NOMO-1 treated with dmso at 0.1 percent for 144 hours (cell line): ENCODE results near the gene KRTAP29-1.
"Not testable (repeated sequence)": the region's sequence is repeated elsewhere in the genome, so short reads cannot be mapped to it uniquely, and the experiment has no call there.

Experiments
- DNase-seq: peaks from one replicate; lab custom pipeline; 2025; ENCODE audit not compliant: unreplicated experiment; lab: John Stamatoyannopoulos, UW

KRTAP29-1 gene

DNA sequence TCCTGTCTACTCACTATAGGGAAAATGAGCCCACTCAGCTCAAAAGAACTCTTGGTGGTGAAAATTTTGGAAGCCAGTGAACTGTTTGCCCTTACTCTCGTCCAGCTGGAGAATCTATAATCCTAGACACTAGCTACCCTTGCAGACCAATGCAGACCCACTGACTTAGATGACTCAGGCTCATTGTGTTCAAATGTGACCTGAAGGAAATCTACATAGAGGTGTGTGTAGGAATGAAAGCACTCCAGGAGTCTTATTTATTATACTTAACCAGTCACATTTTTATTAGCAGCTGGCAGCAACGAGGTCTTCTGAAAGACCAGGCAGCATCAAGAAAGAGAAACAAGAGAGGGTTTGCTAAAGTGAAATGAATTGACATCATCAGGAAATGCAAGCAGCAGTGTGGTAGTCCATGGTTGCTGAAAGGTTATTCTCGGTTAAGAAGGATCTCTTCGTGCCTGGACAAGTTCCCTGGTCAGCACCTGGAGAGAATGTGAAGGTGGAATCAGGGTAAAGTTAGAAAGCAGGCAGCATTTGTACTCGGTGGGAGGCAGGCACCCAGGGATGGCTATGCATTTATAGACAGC, 1.4 kb downstream of the KRTAP29-1 start:
- DNase-seq, result no peak

DNA sequence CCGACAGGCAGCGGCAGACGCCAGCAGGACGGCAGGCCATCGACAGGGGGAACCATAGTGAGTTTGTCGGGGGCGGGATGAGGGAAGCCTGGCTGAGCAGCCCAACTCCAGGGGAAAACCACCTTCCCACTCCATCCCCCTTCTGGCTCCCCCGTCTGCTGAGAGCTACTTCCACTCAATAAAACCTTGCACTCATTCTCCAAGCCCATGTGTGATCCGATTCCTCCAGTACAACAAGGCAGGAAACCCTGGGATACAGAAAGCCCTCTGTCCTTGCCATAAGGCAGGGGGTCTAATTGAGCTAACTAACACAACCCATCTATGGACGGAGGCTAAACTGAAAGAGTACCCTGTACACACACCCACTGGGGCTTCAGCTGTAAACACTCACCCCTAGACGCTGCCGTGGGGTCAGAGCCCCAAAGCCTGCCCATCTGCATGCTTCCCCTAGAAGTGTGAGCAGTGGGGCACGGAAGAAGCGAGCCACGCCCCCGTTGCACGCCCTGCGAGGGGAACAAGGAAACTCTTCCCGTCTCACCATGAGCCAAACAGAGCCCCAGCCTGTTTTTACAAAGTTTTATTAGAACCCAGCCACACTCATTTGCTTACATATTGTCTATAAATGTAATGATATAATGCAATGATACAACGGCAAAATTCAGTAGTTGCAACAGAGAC, 4.1 kb downstream of the KRTAP29-1 start:
- no peak for DNase-seq

DNA sequence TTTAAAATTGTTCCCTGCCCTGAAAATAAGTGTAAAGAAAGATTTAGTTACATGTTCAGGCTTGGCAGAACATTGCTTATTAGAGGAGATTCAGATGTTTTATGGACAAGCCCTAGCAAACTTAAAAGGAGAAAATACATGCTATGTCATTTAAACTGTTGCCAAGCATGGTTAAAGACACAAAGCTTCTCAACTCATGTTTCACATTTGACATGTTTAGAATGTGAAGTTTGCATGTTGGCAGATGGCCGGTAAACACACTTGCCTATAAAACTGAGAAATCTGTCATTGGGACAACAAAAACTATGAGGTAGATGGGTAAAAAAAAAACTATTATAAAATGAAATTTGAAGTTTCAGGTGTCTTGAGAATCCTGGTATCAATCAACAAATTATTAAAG, 5.8 kb downstream of the KRTAP29-1 start:
- DNase-seq, result no peak

DNA sequence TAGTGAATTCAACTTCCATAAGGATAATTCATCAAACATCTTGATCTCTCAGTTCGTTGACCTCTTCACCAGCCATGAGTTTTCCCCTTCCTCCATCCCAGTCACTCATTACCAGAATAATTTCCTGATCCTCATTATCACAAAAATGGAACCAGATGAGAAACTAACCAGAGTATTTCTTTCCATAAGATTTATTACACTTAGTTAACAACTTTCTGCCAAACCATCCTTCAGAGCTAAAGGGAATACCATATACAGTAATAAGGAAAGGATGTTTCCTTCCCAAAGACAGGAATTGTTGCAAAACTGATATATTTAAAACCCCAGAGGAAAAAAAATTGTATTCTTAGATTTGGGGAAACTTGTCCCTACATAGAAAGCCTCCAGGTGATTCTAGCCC, 8.6 kb downstream of the KRTAP29-1 start:
- DNase-seq, result no peak

DNA sequence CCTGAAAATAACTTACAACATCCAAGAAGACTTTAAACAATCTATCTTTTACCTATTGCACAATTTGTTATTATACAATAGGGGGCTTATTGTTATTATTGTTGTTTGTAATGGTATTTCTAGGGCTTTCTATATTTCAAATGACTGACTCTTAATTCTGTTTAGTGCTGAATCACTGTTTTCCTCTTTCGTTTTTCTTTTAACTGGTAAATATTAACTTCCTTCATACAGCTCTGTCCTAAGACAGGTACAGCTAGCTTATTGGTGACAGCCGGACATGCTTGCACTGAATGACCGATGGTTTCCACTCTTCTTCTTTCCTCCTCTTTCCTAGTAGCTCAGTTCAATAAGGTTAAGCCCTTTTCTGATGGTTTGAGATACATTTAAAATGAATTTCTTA, 15.6 kb downstream of the KRTAP29-1 start:
- no peak for DNase-seq

DNA sequence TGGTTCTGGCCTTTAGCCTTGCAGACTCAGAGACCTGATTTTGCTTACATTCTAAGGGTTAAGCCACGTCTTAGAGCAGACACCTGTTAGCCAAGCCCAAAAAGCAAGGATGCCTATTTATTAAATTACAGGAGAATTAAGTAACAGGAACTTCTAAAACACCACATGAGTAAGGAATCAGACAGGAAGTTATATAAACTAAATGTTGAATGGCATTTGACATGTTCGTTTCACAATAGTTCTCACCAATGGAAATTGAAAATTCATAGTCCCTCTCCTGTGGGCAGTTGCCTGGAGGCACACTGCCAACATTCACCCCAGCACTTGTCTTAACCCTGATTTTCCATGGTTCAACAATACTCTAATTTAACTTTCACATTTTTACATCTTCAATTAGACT, 18.1 kb downstream of the KRTAP29-1 start:
- no peak for DNase-seq

DNA sequence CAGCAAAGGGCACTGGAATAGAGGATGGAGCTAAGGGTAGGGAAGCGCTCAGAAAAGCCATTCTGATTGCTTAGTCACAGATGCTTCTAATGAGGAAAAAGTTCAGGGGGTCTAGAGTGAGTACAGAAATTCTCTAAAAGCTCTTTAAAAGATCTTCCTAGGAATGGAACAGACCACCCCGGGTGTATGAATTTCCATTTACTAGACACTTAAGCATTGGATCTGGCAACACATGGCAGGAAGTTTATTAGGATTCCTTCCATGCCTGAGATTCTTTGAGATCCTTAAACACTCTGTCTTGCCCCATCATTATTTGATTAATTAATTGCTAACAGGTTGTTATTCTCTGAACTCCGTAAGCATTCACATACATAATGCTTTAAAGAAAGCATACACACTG, 18.6 kb downstream of the KRTAP29-1 start:
- no peak for DNase-seq

DNA sequence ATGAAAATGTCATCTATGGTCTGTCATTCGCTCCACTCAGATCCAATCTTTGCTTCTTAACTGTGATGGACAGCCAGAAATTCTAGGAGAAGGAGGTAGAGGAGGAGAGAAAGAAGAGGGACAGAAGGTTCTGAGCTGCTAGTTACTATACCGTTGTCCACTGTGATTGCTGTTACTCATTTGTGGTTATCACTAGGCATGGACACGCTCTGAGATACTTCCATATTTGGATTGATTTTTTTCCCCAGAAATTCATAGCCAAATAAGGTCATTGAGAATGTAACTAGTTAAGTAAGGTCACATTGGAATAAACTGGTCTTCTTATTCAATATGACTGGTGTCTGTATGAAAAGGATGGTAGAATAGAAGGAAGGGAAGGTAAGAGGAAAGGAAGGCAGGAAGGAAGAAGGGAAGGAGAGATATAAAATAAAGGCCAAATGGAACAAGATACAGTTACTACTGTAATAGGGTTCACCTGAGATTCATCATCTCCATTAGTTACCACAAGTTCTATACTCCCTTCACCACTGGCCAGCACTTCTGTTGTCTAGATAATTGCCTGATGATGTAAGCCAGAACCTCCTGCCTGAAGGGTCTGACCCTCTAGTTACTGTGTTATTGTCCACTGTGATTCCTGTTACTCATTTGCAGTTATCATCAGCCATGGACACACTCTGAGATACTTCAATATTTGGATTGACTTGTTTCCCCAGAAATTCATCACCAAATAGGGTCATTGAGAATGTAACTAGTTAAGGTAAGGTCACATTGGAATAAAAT, 24.3 kb downstream of the KRTAP29-1 start:
- DNase-seq, result no peak

DNA sequence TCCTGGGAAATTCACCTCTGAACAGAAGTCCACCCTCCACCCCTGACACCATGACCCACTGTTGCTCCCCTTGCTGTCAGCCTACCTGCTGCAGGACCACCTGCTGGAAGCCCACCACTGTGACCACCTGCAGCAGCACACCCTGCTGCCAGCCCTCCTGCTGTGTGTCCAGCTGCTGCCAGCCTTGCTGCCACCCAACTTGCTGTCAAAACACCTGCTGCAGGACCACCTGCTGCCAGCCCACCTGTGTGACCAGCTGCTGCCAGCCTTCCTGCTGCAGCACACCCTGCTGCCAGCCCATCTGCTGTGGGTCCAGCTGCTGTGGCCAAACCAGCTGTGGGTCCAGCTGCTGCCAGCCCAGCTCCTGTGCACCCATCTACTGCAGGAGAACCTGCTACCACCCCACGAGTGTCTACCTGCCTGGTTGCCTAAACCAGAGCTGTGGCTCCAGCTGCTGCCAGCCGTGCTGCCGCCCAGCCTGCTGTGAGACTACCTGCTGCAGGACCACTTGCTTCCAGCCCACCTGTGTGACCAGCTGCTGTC, 26.9 kb downstream of the KRTAP29-1 start, which contains the start of gene KRTAP9-7:
KRTAP9-7 (plus strand) TSS at position 51 of the 543 bp plus-strand sequence; CDS start at position 51, 0 bp downstream.
- DNase-seq, result not testable (repeated sequence)

DNA sequence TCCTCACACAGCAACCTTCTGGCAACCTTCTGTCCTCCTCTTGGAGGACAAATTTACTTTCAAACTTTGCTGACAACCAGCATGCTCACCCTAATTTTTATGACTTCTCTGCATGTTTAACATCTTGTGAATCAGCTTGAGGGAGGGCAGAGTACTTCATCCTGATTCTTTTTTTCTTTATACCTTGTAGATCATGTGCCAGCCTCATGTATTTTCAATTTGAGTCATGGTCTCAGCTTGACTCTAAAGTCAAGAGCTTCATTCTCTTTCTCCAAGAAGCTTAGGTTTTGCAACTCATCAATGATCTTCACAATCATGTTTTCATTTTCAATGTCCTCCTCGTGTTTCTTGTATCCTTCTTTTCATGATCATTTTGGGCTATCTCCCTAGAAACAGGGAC, 30.8 kb downstream of the KRTAP29-1 start:
- DNase-seq, result no peak

DNA sequence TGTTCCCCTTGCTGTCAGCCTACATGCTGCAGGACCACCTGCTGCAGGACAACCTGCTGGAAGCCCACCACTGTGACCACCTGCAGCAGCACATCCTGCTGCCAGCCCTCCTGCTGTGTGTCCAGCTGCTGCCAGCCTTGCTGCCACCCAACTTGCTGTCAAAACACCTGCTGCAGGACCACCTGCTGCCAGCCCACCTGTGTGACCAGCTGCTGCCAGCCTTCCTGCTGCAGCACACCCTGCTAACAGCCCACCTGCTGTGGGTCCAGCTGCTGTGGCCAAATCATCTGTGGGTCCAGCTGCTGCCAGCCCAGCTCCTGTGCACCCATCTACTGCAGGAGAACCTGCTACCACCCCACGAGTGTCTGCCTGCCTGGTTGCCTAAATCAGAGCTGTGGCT, 31.3 kb downstream of the KRTAP29-1 start:
- not testable (repeated sequence) for DNase-seq

DNA sequence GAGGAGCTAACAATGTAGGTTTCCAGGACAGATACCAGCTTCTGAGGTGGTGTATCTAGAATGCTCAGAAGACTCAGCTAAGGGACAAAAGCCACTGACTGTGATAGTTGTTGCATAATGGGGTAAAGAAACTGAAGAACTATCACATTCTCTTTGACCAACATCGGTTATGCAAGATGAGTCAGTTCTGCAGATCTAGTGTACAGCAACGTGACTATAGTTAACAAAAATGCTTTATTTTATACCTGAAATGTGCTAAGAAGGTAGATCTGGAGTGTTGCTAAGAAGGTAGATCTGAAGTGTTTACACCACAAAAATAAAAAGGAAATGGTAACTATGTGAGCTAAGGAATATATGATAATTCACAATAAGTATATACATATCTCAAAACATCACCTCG, 34.9 kb downstream of the KRTAP29-1 start:
- DNase-seq, result peak; percentile 1

DNA sequence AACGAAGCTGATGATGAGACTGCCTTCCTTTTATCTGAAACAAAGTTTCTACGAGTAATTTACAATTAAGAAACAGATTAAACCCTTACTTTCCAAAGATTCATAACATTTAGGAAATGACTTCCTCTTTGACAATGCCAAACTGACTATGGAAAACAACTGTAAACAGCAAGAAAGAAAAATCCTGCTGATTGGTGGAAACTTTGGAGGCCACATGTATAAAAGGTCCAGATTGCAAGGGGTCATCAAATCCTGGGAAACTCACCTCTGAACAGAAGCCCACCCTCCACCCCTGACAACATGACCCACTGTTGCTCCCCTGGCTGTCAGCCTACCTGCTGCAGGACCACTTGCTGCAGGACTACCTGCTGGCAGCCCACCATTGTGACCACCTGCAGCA, 37.6 kb downstream of the KRTAP29-1 start, which contains the start of gene KRTAP9-6:
KRTAP9-6 (plus strand) TSS at position 301 of the 400 bp plus-strand sequence; CDS start at position 301, 0 bp downstream.
- no peak for DNase-seq

DNA sequence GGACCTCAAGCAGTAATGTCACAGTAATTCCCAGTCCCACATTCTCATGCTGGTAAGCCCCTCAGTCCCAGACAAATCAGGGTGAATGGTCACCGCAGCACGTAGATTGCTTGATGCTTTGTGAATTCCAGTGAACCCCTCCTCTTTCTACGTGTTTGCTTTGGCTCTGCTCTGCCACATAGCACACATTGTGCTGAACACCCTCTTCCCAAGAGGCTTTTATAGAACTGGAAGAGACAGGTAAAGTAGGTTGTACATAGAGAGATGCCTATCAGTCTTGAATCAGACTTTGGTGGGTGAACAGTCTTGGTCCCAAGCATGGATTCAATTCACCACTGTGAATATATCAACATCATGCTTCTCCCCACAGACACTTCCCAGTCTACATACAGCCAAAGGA, 38.1 kb downstream of the KRTAP29-1 start:
- DNase-seq, result no peak

DNA sequence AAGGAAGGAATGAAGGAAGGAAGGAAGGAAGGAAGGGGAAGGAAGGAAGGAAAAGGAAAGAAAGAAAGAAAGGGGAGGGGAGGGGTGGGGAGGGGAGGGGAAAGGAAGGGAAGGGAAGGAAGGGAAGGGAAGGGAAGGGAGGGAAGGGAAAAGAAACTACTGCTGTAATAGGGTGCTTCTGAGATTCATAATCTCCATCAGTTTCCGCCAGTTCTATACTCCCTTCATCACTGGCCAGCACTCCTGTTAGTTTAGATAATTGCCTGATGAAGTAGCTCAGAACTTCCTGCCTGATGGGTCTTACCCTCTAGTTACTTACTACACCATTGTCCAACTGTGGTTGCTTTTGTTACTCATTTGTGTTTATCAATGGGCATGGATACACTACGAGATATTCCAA, 39.4 kb downstream of the KRTAP29-1 start:
- no peak for DNase-seq

DNA sequence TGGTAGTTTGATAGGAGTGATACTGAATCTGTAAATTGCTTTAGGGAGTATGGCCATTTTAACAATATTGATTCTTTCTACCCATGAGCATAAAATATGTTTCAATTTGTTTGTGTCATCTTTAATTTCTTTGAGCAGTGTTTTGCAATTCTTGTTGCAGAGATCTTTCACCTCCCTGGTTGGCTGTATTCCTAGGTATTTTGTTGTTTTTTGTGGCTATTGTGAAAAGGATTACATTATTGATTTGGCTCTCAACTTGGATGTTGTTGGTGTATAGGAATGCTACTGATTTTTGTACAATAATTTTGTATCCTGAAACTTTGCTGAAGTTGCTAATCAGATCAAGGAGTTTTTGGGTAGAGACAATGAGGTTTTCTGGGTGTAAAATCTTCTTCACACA, 44.2 kb downstream of the KRTAP29-1 start:
- no peak for DNase-seq

DNA sequence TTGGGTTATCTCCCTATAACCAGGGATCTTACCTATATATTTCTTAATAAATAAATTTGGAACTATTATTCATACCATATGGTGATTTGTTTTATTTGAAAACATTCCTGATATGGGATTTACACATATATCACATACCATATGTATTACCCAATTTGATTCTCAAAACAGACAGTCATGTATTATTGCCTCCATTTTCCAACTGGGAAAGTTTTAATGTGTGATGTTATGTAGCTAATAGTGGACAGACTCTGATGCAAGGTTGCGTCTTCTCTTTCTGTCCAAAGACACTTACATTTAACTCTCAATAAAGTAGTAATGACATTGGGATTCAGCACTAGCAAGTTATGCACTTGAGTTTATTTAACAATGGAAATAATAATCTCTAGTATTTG, 46.4 kb downstream of the KRTAP29-1 start:
- DNase-seq, result no peak

DNA sequence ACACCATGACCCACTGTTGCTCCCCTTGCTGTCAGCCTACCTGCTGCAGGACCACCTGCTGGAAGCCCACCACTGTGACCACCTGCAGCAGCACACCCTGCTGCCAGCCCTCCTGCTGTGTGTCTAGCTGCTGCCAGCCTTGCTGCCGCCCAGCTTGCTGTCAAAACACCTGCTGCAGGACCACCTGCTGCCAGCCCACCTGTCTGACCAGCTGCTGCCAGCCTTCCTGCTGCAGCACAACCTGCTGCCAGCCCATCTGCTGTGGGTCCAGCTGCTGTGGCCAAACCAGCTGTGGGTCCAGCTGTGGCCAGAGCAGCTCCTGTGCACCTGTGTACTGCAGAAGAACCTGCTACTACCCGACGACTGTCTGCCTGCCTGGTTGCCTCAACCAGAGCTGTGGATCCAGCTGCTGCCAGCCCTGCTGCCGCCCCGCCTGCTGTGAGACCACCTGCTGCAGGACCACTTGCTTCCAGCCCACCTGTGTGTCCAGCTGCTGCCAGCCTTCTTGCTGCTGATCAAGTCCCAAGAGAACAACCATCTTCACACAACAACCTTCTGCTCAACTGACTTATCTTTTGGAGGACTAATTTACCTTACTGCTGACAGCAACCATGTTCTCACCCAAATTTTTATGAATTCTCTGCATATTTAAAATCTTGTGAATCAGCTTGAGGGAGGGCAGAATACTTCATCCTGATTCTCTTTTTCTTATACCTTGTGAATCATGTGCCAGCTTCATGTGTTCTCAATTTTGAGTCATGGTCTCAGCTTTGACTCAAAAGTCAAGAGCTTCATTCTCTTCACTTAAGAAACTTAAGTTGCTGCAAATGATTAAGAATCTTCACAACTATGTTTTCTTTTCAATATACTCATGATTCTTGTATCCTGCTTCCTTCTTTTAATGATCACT, 47.0 kb downstream of the KRTAP29-1 start, which contains the start of gene KRTAP9-9:
KRTAP9-9 (plus strand) TSS at position 4 of the 910 bp plus-strand sequence.
- not testable (repeated sequence) for DNase-seq

DNA sequence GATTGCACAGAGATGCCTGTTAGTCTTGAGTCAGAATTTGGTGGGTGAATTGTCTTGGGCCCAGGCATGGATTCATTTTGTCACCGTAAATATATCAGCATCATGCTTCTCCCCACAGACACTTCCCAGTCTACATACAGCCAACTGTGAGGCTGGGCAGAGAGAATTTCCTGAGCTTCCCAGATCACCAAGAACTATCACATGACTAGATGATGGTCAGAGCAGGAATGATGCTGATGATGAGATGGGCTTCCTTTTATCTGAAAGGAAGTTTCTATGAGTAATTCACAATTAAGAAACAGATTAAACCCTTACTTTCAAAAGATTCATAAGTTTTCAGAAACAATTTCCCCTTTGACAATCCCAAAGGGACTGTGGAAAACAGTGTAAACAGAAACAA, 47.8 kb downstream of the KRTAP29-1 start:
- DNase-seq, result no peak
